NCI-H1105 (cell line): ENCODE data around the gene BPIFB2.
"Not testable (repeated sequence)": the region's sequence is repeated elsewhere in the genome, so short reads cannot be mapped to it uniquely, and the experiment has no call there.

ENCODE experiments used
- DNase-seq: peaks from one replicate; lab custom pipeline; 2025; lab: John Stamatoyannopoulos, UW

BPIFB2 gene, protein sequence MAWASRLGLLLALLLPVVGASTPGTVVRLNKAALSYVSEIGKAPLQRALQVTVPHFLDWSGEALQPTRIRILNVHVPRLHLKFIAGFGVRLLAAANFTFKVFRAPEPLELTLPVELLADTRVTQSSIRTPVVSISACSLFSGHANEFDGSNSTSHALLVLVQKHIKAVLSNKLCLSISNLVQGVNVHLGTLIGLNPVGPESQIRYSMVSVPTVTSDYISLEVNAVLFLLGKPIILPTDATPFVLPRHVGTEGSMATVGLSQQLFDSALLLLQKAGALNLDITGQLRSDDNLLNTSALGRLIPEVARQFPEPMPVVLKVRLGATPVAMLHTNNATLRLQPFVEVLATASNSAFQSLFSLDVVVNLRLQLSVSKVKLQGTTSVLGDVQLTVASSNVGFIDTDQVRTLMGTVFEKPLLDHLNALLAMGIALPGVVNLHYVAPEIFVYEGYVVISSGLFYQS

DNA sequence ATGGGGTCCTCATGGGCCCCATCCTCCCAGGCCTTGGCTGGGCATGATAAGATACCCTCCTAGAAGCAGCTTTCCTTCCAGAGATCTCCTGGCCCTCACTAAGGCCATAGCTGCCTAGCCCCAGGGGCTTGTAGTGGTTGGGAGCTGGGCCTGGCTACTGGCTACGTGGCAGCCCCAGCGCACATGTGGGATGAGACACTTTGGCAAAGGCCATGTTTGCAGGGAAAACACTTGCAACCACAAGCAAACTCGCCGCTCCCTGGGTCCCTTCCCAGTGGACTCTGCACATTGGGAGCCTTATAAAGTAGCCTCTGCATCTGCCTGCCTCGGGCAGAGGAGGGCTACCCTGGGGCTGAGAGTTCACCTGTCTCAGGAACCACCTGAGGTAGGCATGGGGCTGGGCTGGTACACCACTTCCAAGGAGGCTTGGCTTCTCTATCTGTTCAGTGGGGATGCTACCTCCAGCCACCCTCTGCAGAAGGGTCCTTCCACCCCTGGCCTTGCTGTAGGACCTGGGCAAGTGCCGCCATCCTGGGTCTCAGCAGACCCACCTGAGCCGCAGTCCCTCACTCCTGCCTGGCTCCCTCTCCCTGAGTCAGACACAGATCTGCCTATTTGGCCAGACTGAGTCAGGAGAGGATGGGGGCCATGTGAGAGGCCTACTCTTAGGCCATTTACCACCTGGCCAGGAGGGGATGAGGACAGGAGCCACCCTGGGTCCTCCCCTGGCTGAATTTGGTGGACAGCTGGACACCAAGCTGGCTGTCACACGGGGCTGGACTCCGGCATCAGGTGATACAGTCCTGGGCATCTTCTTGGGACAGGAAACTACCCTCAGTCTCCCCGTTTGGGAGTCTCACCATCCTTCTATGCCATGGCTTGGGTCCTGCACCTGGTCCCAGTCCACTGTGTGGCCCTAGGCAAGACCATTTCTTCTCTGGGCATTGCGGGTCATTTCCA lies at the start of gene BPIFB2:
Gene BPIFB2 (plus strand): TSS at position 329 of the 960 bp plus-strand sequence. CDS start 871 bp downstream, outside the sequence.
- no peak for DNase-seq

DNA sequence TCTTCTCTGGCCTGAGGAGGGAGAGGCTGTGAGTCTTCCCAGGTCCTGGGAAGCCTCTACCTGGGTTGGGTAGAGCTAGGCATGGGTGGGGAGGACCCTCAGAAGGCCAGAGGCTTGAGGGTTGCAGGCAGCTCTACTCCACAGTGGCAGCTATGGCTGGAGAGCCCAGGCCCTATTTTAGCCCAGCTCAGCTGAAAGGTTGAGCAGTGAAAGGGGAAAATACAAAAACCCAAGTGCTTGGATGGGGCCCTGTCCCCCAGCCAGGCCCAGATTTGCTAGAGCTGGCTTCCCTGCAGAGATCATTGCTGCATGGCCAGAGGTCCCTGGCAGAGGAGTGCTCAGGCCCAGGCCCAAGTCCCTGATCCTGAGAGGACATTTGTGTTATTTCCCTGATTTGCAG lies 48.9 kb upstream of the BPIFB2 start:
- DNase-seq = no peak

DNA sequence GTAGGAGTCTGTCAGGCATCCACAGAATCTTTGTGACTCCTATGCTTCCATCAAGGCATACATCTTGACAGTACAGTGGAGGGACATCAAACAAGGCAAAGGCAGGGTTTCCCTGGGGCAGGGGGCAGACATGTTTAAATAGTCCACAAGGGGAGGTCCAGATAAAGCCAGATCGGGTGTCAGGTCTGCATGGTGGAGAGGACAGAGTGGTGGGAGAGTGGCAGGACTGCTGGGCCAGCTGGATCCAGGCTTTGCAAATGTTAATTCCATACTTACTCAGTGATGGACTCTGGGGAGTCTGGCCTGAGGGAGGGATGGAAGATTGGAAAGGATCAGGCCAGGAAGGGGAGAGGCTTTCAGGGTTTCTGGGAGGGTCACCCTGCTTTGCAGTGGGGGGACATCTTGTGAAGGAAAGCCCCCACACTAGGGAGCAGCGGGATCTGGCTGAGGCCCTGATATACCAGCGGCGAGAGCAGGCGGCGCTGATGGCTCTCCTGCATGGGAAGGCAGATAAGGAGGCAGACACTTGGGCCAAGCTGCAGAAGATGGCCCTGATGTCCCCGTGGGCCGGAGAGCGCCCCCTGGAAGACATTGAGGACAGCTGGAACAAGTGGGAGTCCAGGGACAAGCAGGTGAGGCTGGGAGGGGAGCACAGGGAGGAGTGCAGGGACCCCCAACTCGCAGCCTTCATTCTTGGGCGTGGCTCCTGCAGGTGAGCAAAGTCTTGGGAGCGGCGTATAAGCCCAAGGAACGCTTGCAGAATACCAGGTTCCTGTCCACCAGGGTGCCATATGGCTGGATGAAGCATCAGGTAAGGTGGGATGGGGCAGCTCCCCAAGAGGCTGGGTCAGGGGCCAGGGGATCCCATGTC lies 47.9 kb upstream of the BPIFB2 start:
- no peak for DNase-seq

DNA sequence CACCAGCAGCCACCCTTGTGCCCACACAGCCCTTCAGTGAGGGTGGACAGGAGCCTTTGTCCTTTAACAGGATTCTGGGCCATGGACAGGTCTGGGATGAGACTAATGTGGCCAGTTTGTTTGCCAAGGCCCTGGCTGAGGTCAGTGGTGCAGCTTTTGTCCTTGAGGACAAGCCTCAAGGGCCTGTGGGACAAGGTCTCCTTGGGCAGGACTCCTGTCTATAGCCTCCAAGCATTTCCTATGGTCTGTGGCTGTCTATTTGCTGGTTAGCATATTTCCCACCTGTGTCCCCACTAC lies 47.3 kb upstream of the BPIFB2 start:
- no peak for DNase-seq

DNA sequence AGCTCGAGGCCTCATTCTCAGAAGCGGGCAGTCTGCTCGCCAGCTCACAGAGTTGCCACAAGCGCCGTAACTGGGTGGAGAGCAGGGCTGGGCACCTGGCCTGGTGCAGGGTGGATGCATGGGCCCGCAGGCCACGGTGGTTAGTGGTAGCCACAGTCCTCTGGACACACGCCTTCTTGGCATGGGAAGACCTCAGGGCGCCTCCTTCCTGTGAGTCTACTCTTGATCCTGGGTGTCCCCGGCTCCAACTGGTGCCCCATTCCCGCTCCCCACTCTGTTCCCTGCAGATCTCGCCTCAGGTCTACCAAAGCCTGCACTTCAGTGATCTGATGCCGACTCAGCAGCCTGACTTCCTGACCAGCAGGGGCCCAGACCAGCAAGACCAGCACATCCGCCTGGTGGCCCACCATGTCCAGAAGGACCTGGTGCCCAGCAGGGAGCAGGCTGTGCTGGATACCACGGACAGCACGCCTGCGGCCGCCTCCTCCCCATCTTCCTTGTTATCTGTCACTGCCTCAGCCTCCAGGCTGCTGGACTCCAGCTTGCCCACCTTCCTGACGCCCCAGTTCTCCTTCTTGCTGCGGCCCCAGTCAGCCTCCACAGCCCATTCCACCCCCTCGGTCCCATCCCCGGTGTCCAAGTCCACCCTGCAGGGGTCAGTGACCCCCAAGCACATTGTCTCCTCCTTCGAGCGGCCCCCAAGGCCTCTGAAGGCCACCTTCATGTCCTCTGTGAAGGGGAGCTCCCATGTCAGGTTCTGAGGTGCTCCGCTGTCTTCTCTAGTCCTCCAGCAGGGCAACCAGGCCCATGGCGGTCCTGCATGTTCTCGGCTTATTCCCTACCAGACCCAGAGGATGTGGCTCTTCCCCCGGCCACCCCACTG lies 46.4 kb upstream of the BPIFB2 start:
- no peak for DNase-seq

DNA sequence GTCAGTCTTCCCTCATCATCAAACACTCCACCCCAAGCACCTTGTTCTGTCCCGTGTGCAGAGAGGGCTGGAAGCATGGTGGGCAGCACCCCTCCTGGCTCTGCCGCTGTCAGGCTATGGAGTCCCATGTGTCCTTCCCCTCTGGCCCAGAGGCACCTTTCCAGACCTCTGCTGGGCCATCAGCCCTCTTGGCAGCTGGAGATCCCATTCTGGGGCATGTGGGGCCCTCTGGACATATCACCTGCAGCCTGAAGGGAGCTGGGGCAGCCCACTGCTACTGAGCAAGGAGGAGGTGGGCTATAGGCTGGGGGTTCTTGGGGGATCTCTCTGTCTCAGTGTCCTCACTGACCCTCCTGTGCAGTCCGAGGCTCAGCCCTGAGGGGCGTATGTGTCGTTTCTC lies 45.5 kb upstream of the BPIFB2 start:
- no peak for DNase-seq

DNA sequence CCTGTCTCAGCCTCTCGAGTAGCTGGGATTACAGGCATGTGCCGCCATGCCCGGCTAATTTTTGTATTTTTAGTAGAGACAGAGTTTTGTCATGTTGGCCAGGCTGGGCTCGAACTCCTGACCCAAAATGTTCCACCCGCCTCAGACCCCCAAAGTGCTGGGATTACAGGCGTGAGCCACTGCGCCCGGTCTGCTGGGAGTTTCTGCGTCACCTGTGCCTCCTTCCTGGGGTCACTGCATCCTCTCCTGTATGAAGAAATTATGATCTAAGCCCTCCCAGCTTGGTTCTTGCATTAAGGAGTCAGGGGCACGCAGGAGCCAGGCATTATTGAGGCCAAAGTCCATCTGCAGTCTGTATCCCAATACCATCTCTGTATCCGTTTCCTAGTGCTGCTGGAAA lies 44.9 kb upstream of the BPIFB2 start:
- not testable (repeated sequence) for DNase-seq

DNA sequence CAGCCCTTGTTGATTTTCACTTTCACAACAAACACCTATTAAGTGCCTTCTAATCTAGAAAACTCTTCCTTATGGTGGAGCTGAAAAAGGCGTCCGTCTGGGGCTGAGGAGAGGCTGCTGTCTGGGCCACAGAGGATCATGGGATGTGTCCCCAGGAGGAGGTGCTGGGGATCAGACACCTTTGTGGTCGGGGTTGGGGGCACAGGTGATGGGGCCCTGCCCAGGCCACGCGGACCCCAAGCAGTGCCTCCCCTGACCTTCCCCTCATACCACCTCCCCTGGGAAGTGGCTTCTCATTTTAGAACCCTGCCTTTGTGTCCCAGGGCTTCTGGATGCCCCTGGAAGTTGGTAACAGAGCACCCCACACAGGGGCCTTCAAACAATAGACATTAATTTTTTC lies 44.3 kb upstream of the BPIFB2 start:
- no peak for DNase-seq

DNA sequence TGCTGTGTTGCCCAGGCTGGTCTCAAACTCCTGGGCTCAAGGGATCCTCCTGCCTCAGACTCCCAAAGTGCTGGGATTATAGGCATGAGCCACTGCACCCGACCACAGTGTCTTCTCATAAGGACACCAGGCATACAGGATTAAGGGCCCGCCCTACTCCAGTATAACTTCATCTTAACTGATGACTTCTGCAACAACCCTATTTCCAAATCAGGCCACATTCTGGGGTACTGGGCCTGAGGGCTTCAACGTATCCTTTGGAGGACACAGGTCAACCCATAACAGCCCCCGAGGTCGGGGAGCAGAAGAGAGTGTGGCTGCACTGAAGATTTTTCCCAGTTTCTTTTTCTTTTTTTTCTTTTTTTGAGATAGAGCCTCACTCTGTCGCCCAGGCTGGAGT lies 42.9 kb upstream of the BPIFB2 start:
- DNase-seq = no peak

DNA sequence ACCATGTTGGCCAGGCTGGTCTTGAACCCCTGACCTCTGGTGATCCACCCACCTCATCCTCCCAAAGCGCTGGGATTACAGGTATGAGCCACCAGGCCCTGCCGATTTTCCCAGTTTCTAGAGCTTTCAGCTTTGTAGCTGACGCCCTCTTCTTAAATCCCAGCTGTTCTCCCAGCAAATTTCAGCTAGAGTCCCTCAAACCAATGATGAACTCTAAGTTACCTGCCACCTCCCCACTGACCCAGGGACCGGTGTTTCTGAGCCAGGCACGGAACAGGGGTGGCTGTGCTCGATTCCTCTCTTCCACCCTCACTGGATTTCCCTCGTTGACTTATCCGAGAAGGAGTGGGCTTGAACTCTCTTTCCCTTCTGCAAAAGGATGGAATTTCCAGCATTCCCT lies 42.4 kb upstream of the BPIFB2 start:
- DNase-seq = no peak

DNA sequence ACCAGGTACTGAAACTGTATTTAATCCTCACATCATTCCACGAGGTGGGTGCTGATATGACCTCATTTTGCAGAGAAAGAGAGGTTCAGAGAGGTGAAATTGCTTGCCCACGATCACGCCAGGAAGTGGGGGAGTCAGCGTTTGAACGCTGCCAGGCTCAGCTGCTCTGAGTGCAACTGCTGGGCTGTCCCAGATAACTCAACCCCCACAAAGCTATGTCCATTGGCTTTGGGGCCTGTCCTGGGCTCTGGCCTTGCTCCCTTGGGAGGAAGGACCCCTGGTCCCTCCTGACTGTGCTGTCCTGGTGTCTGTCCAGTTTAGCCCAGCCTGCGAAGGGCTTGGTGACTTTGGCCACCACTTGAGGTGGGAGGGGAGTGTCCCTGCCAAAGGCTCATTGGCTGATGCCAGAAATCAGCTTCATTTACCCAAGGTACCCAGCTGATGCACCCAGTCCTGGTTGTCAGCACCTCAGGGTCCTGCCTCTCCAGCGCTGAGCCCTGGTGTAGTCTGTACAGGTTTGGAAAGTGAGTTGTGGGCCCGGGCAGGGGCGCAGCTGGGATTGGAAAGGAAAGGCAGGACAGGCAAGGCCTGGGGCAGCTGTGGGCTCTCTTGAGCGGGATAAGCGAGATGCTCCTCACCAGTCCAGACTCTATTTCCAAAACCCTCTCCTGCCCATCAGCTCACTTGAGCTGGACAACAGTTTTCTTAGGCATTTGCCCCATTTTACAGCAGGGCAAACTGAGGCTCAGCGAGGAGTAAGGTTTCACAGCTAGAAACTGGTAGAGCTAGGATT lies 41.7 kb upstream of the BPIFB2 start:
- no peak for DNase-seq

DNA sequence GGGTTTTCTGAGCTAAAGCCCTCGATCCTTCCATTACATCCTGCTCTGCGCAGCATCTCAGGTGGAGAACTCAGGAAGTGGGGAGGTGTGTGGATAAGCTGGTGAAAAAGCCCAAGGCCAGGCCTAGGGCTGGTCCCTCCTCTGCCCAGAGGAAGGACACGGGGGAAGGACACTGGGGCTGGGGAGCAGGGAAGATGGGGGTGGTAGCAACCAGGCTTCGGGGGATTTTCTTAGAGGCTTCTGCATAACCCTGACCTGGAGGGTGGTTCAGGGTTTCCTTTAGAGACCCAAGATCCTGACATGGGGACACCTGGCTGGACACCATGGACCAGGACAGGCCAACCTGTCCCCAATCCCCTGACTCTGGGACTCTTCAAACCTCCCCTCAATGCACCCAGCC lies 41.1 kb upstream of the BPIFB2 start:
- no peak for DNase-seq

DNA sequence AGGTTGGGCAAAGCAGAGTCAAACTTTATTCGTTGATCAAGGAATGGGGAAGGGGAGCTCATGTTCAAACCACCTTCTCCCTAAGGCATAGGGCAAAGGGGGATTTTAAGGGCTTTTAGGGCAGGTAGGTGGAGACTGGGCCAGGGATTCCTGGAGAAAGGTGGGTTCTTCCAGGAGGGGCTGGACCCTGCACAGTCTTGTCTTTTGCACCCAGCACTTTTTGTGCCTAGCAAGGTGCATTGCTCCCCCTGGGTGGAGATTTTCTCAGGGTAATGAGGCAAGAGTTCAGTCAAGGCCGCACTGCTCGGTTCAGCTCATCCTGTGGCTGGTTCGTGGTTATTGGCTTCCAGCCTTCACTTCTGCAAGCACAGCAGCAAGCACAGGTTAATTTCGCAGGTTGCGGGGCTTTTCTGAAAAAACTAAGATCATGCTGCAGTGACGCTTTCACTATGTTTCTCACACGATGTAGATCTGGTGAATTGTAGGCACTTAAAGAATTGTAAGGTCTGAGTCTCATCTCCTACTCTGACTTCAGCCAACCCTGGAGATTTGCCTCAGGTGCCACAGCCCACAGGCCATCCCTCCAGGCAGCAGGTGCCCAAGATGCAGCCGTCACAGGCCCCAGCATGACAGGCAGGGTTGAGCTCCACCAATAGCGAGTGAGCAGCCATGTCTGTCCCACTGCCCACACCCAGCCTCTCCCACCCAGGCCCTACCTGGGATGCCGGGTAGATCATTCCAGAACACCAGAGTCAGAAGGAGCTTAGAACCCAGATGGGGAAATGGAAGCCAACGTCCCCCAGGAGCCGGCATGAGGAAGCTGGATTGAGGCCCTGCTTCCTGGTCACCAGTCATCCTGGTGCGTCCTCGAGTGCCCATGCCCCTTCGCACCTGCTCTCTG lies 40.4 kb upstream of the BPIFB2 start:
- no peak for DNase-seq

DNA sequence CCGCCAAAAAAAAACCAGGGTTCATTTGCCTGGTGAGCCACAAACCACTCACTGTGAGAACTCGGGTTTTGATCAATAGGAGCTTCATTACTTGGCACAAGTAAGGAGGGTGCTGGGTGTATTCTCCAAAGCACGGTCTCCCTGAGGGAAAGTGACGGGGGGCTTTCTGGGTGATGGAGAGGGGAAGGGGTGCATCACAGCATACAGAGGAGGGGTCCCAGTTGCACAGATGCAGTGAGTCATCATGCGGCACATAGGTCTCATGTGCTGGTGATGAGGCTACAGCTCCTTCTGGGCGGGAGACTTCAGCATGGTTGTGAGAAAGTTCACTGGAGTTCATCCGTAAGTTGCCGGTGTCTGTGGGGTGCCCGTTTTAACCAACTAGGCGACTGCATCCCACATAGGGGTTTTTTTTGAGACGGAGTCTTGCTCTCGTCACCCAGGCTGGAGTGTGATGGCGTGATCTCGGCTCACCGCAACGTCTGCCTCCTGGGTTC lies 39.5 kb upstream of the BPIFB2 start:
- DNase-seq = no peak

DNA sequence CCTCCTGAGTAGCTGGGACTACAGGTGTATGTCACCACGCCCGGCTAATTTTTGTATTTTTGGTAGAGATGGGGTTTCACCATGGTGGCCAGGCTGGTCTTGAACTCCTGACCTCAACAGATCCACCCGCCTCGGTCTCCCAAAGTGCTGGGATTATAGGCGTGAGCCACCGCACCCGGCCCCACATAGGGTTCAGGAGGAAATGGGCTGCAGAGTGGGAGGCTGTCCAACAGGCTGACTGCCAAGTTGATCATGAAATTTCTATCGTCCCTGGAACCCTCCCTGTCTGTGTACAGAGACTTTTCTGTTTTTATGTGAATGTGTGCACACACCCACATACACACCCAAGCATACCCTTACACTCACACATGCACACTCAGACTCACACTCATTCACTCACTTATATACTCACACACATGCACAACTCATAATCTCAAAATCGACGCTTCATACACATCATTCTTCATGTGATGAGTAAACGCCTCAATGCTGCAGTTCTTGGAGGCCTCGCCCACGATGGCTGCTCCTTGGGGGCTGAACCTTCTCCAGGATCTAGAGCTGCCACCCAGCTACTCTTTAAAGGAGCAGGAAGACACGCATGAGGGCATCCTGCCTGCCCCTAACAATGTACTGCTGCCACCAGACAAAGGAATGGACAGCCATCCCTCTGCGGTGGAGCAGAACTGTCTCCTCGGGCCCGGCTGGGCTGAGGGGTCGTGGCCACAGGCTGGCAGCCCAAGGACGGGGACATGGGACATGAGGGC lies 38.8 kb upstream of the BPIFB2 start:
- no peak for DNase-seq

DNA sequence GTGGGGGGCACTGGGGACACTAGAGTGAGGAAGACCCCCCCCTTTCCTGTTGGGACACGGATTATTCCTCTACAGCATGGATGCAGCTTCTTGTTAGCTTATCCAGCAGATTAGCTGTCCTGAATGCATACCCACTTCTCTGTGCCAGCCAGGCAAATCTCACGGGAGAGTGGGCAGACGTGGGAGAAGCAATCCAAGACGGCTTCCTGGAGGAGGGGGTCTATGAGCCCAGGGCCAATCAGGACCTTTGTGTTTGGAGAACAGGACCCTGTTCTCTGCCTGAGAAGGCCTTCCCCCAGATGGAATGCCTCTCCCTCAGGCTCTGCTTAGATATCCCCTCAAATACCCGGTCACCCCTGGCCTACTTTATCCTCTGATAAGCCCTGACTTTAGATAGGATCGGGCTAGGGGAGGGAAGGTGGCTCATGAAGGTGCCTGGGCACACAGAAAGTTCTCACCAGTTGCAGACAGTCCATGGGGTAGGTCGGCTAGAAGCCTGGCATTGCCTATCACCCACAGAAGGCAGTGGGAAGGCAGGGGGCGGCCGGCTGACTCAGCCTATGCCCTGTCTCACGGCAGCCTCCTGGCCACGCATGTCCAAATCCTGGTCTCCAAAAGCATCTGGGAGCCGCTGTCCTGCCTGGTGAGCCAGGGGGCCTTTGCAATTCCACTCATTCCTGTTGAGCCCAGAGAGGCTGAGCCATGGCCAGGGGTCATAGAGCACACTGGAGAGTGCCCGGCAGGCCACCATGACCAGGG lies 38.0 kb upstream of the BPIFB2 start:
- DNase-seq = no peak
